Measurements from ENCODE around the gene MGAT4A.
A peak's percentile ranks its signal among the peaks of the same experiment; 100 is the strongest.

Gene MGAT4A

GRCh38 chr2:98731041-98731893, at the start of gene MGAT4A:
MGAT4A (minus strand) TSS chr2:98731132; CDS start chr2:98726332, 4,800 bp downstream.
- peak within 1 kb of the TSS; percentile 89 for H3K27ac Mint-ChIP-seq (ENCODE audit: low read depth)
- no peaks in the 10 kb centered on the region for H3K9me3 Mint-ChIP-seq
- H3K27me3 Mint-ChIP-seq = no peaks in the 10 kb centered on the region
- DNase-seq (ENCODE audit: low spot score in 2 of 2) (peak; percentile 66 to 73), ATAC-seq (replicated peaks; ENCODE audit: extremely low read depth, poor library complexity, severe bottlenecking) (peak; percentile 75)
- peaks cover 57% of the 10 kb centered on the region for H3K4me1 Mint-ChIP-seq
- H3K4me3 Mint-ChIP-seq = peak within 1 kb of the TSS; percentile 88
- peaks cover 22% of the 10 kb centered on the region for H3K36me3 Mint-ChIP-seq (ENCODE audit: insufficient read depth)

DNA sequence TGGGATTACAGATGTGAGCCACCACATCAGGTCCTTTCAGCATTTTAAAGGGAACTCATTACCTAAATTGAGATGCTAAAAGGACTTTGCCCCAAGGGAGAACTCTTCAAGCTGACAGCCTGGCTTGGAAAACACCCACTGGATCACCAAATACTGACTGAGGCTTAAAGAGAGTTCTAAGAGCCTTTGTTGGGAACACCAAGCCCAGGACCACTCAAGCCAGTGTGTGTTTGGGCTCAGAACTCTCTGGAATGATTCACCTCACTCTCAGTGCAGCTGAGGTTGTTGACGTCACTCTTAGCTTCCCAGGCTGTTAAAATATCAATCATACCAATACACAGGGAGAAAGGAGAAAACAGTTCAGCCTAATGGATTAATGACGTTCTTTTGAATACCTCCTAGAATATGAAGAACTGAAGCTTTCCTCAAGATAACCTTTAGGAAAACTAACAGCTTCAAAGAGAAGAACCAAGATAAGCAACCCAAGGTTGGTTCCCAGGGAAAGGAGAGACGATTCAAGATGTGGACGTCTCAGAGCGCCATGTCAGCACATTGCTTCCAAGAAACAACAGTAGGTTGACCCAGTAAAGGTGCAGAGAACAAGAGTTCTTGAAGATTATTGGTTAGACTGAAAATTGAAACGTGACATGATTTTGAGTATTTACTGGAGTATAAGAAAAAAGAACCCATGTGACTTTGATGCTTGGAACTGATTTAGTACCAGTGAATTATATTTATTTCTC, 48.0 kb upstream of the MGAT4A start:
- H3K27me3 Mint-ChIP-seq = no peaks in the 10 kb centered on the region
- H3K4me1 Mint-ChIP-seq = peaks cover 10% of the 10 kb centered on the region
- DNase-seq (ENCODE audit: low spot score in 2 of 2) (no peak), ATAC-seq (replicated peaks; ENCODE audit: extremely low read depth, poor library complexity, severe bottlenecking) (no peak)
- no peaks in the 10 kb centered on the region for H3K36me3 Mint-ChIP-seq (ENCODE audit: insufficient read depth)
- no peak overlapping the region for H3K4me3 Mint-ChIP-seq
- peaks cover 10% of the 10 kb centered on the region for H3K9me3 Mint-ChIP-seq
- no peak overlapping the region for H3K27ac Mint-ChIP-seq (ENCODE audit: low read depth)

DNA sequence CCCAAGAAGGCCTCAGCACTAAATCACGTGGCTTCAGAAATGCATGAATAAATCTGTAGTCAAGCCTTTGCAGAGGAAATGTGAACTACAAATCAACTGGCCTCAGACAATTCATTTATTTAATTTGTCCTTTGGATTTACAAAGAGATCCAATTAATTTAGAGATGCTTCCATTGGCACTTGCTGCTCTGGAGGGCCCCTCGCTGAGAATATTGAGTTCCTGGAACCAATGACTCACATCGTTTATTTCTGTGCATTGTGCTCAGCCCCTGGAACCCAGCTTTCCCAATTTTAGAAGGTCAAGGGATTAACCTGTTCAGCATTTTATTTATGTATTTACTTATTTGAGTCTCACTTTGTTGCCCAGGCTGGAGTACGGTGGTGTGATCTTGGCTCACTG, 47.2 kb upstream of the MGAT4A start:
- no peak for DNase-seq (ENCODE audit: low spot score in 2 of 2)
- Mint-ChIP-seq H3K4me1 (peaks cover 17% of the 10 kb centered on the region), H3K36me3 (ENCODE audit: insufficient read depth) (no peaks in the 10 kb centered on the region), H3K27ac (ENCODE audit: low read depth) (no peak overlapping the region), H3K4me3 (no peak overlapping the region), H3K9me3 (peaks cover 10% of the 10 kb centered on the region), H3K27me3 (no peaks in the 10 kb centered on the region)
- no peak for ATAC-seq (replicated peaks; ENCODE audit: extremely low read depth, poor library complexity, severe bottlenecking)

DNA sequence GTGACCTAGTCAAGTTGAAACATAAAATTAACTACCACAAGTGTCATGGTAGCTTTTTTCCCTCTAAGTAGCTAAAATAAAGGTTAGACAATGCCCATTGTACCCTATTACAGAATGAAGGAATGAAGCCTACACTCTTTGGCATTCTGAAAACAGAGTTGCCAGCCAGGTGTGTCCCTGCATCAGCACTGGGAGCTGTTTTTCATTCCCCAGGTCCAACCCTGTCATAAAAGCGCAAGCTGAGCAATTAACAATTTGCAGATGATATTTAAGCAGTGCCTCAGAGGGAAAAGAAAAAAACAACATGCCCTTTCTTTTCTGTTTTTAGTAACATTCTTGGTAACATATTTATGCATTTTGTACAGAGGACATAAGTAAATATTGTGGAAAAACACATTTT, 46.8 kb upstream of the MGAT4A start:
- DNase-seq (ENCODE audit: low spot score in 2 of 2) (no peak), ATAC-seq (replicated peaks; ENCODE audit: extremely low read depth, poor library complexity, severe bottlenecking) (no peak)
- Mint-ChIP-seq H3K4me3 (no peak overlapping the region), H3K27ac (ENCODE audit: low read depth) (no peak overlapping the region), H3K36me3 (ENCODE audit: insufficient read depth) (no peaks in the 10 kb centered on the region), H3K27me3 (no peaks in the 10 kb centered on the region), H3K9me3 (peaks cover 10% of the 10 kb centered on the region), H3K4me1 (peaks cover 22% of the 10 kb centered on the region)

DNA sequence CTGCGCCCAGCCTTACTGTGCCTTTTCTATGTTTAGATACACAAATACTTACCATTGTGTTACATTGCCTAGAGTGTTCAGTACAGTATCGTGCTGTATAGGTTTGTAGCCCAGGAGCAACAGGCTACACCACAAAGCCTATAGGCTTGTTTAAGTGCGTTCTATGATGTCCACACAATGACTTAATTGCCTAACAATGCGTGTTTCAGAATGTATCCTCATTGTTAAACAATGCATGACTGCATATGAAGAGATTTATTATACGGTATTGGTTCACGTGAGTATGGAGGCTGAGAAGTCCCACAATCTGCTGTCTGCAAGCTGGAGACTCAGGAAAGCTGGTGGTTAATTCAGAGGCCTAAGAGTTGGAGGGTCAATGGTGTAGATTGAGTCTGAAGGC, 46.1 kb upstream of the MGAT4A start:
- Mint-ChIP-seq H3K27me3 (no peaks in the 10 kb centered on the region), H3K9me3 (peaks cover 5% of the 10 kb centered on the region), H3K4me1 (peaks cover 28% of the 10 kb centered on the region), H3K4me3 (no peak overlapping the region), H3K36me3 (ENCODE audit: insufficient read depth) (no peaks in the 10 kb centered on the region), H3K27ac (ENCODE audit: low read depth) (no peak overlapping the region)
- ATAC-seq (replicated peaks; ENCODE audit: extremely low read depth, poor library complexity, severe bottlenecking) (no peak), DNase-seq (ENCODE audit: low spot score in 2 of 2) (no peak)

DNA sequence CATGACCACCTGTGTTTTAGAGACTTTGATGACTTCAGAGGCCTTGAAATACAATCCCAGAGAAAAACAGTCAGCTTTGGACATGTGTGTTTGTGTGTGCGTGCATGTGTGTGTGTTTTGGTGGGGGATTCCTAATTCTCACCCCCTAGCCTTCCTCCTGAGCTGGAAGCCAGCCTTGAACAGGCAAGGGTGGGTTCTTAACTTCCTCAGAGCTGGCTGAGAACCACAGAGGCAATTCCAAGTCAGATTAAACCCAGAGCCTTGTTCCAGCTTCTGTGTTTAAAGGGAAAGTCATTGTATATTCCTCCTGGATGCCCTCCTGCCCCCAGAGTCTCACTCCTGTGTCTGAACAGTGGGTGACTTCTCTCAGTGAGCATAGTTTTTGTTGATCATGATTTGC, 45.2 kb upstream of the MGAT4A start:
- Mint-ChIP-seq H3K9me3 (no peaks in the 10 kb centered on the region), H3K4me3 (no peak overlapping the region), H3K4me1 (peaks cover 38% of the 10 kb centered on the region), H3K27ac (ENCODE audit: low read depth) (no peak overlapping the region), H3K36me3 (ENCODE audit: insufficient read depth) (peaks cover 7% of the 10 kb centered on the region), H3K27me3 (no peaks in the 10 kb centered on the region)
- DNase-seq (ENCODE audit: low spot score in 2 of 2) (no peak), ATAC-seq (replicated peaks; ENCODE audit: extremely low read depth, poor library complexity, severe bottlenecking) (no peak)

- Mint-ChIP-seq H3K27me3 (no peaks in the 10 kb centered on the region), H3K4me3 (no peak overlapping the region), H3K4me1 (peaks cover 45% of the 10 kb centered on the region), H3K9me3 (no peaks in the 10 kb centered on the region), H3K36me3 (ENCODE audit: insufficient read depth) (peaks cover 12% of the 10 kb centered on the region), H3K27ac (ENCODE audit: low read depth) (peak overlapping the region; percentile 68)
- ATAC-seq (replicated peaks; ENCODE audit: extremely low read depth, poor library complexity, severe bottlenecking) = no peak
- no peak for DNase-seq (ENCODE audit: low spot score in 2 of 2)
Observed at GRCh38 chr2:98775146-98775986, 44.4 kb upstream of the MGAT4A start.

DNA sequence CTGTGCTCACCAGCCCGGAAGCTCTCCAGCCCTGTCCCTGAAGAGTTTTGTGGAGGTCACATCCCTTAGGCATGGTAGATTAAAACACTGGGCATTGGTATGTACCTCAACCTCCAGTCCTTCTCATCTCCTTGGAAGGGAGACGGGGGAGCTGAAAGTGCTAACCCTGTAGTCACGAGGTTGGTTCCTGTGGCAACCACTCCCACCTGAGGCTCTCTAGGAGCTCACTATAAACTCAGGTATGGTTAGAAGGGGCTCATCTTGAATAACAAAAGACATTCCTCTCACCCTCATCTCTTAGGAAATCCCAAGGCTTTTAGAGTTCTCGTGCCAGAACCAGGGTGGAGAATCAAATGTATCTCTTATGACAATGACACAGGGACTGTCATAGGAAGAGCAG, 43.0 kb upstream of the MGAT4A start:
- H3K27ac Mint-ChIP-seq (ENCODE audit: low read depth) = peak overlapping the region; percentile 97
- H3K4me3 Mint-ChIP-seq = no peak overlapping the region
- peaks cover 19% of the 10 kb centered on the region for H3K36me3 Mint-ChIP-seq (ENCODE audit: insufficient read depth)
- H3K27me3 Mint-ChIP-seq = no peaks in the 10 kb centered on the region
- ATAC-seq (replicated peaks; ENCODE audit: extremely low read depth, poor library complexity, severe bottlenecking) (no peak), DNase-seq (ENCODE audit: low spot score in 2 of 2) (no peak)
- peaks cover 58% of the 10 kb centered on the region for H3K4me1 Mint-ChIP-seq
- H3K9me3 Mint-ChIP-seq = no peaks in the 10 kb centered on the region

- H3K27me3 Mint-ChIP-seq = no peaks in the 10 kb centered on the region
- H3K4me3 Mint-ChIP-seq = peak overlapping the region; percentile 84
- ATAC-seq (replicated peaks; ENCODE audit: extremely low read depth, poor library complexity, severe bottlenecking) = no peak
- DNase-seq (ENCODE audit: low spot score in 2 of 2) = no peak
- H3K27ac Mint-ChIP-seq (ENCODE audit: low read depth) = peak overlapping the region; percentile 97
- no peaks in the 10 kb centered on the region for H3K9me3 Mint-ChIP-seq
- peaks cover 65% of the 10 kb centered on the region for H3K4me1 Mint-ChIP-seq
- peaks cover 20% of the 10 kb centered on the region for H3K36me3 Mint-ChIP-seq (ENCODE audit: insufficient read depth)
Observed at GRCh38 chr2:98773169-98773568, 42.2 kb upstream of the MGAT4A start.

DNA sequence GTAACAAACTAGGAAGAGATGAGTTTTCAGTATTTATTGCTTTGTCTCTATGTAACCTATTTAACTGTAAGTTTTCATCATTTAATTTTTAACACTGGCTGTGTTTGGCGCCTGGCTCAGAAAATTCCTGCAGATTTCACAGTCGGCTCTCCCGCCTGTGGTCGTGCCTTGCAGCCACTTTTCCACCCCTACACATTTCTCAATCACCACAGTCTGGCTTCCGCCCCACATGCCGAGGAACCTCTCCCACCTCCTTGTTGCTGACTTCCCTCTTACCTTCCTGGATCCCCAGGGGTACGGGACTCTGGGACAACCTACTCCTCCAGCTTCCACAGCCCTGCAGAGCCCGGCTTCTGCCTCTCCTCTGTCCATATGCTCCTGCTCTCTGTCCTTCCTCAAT, 41.6 kb upstream of the MGAT4A start:
- no peak for ATAC-seq (replicated peaks; ENCODE audit: extremely low read depth, poor library complexity, severe bottlenecking)
- H3K9me3 Mint-ChIP-seq = no peaks in the 10 kb centered on the region

GRCh38 chr2:98771721-98772524, 41.0 kb upstream of the MGAT4A start:
- Mint-ChIP-seq H3K36me3 (ENCODE audit: insufficient read depth) (peaks cover 20% of the 10 kb centered on the region), H3K9me3 (no peaks in the 10 kb centered on the region), H3K4me3 (peak overlapping the region; percentile 84), H3K27ac (ENCODE audit: low read depth) (peak overlapping the region; percentile 97), H3K27me3 (no peaks in the 10 kb centered on the region), H3K4me1 (peaks cover 73% of the 10 kb centered on the region)
- peak; percentile 77 for ATAC-seq (replicated peaks; ENCODE audit: extremely low read depth, poor library complexity, severe bottlenecking)
- DNase-seq (ENCODE audit: low spot score in 2 of 2) = peak; percentile 49 to 73

More for the DNA sequence above, 41.6 kb upstream of the MGAT4A start:
- Mint-ChIP-seq H3K4me1 (peaks cover 71% of the 10 kb centered on the region), H3K27ac (ENCODE audit: low read depth) (peak overlapping the region; percentile 97), H3K27me3 (no peaks in the 10 kb centered on the region), H3K36me3 (ENCODE audit: insufficient read depth) (peaks cover 20% of the 10 kb centered on the region), H3K4me3 (peak overlapping the region; percentile 84)
- no peak for DNase-seq (ENCODE audit: low spot score in 2 of 2)

DNA sequence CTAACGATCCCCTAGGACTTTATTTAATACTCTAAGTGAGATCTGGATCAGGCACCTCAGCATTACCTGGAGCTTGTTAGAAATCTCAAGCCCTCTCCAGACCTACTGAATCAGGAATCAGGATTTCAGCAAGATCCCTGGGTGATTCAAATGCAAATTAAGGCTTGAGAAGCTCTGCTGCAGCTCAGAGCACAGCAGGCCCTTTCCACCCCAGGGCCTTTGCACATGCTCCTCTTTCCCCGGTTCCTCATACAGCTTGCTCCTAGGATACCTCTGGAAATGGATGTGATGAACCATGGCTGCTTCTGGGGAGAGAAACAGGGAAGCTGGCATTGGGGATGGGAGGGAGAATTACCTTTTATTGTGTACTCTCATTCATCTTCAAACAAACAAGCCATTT, 40.3 kb upstream of the MGAT4A start:
- peak overlapping the region; percentile 84 for H3K4me3 Mint-ChIP-seq
- H3K27me3 Mint-ChIP-seq = no peaks in the 10 kb centered on the region
- no peak for DNase-seq (ENCODE audit: low spot score in 2 of 2)
- peaks cover 22% of the 10 kb centered on the region for H3K36me3 Mint-ChIP-seq (ENCODE audit: insufficient read depth)
- peaks cover 80% of the 10 kb centered on the region for H3K4me1 Mint-ChIP-seq
- H3K9me3 Mint-ChIP-seq = no peaks in the 10 kb centered on the region
- ATAC-seq (replicated peaks; ENCODE audit: extremely low read depth, poor library complexity, severe bottlenecking) = no peak
- peak overlapping the region; percentile 97 for H3K27ac Mint-ChIP-seq (ENCODE audit: low read depth)

Data from central memory CD8-positive, alpha-beta T cell (primary cell).